Muscle of leg (tissue), 16 donors: Measurements from ENCODE around the gene HTR3A. TPM values are rescaled to one million over a fixed set of nuclear protein-coding genes. Genes with fewer than 3 reads are reported as not detected.
"Not testable (repeated sequence)": the region's sequence is repeated elsewhere in the genome, so short reads cannot be mapped to it uniquely, and the experiment has no call there.

ENCODE experiments used
- DNase-seq: peaks from one replicate; pipeline ENCODE4 v3.0.0; 2013
- H3K27ac ChIP-seq: one replicate; pipeline ENCODE4 v1.5.1; 2013; ENCODE audit warnings: mild to moderate bottlenecking, low read length, control low read depth
- H3K27me3 ChIP-seq: one replicate; pipeline ENCODE4 v1.6.1; 2013; ENCODE audit warnings: low read length; ENCODE audit not compliant: control insufficient read depth, insufficient read depth
- H3K36me3 ChIP-seq: one replicate; pipeline ENCODE4 v1.6.1; 2013; ENCODE audit warnings: low read length; ENCODE audit not compliant: control insufficient read depth, insufficient read depth
- H3K4me1 ChIP-seq: one replicate; pipeline ENCODE4 v1.6.1; 2013; ENCODE audit warnings: low read length; ENCODE audit not compliant: control insufficient read depth, insufficient read depth
- H3K4me3 ChIP-seq: one replicate; pipeline ENCODE4 v1.5.1; 2013; ENCODE audit warnings: low read length, control low read depth
- H3K9me3 ChIP-seq: replicated peaks from 2 replicates; pipeline ENCODE4 v1.6.1; 2013; ENCODE audit warnings: low read depth, low read length; ENCODE audit not compliant: control insufficient read depth
- WGBS: methylation state at CpG from one replicate; pipeline ENCODE4 v1.1.5; 2013; ENCODE audit warnings: missing lambda C conversion rate; ENCODE audit not compliant: insufficient coverage; 5-methylcytosine and 5-hydroxymethylcytosine counted together
- long read RNA-seq, 11 donors: transcript quantifications; one replicate each; lab custom pipeline, GENCODE V29; 2026
- polyA plus RNA-seq, 8 donors: library from polyadenylated mRNA; unstranded; fragments of 120-200 nt; gene quantifications; one replicate each; pipeline versions ENCODE4 v1.2.1 to v1.2.3, GENCODE V29; 2013; ENCODE audit warnings: inconsistent platforms in 1 of 8, low replicate concordance in 1 of 8; ENCODE audit not compliant: insufficient read length in 8 of 8, insufficient read depth in 1 of 8
- total RNA-seq: library from RNA; stranded (reverse); fragments of 120-200 nt; gene quantifications from one replicate; pipeline ENCODE4 v1.2.4, GENCODE V29; 2013

HTR3A gene
- total RNA-seq = 0.04 TPM
- polyA plus RNA-seq = under 1 TPM in 5 of 8 donors, not detected in 3; 0.09 to 0.17 (median 0.12) TPM
- long read RNA-seq, donor 1 = 0 reads
- long read RNA-seq, donor 2 = 0 reads
- long read RNA-seq, donor 3 = 0 reads
- long read RNA-seq, donor 4 = 0 reads
- long read RNA-seq, donor 5 = 0 reads
- long read RNA-seq, donor 6 = 0 reads
- long read RNA-seq, donor 7 = 0 reads
- long read RNA-seq, donor 8 = 0 reads
- long read RNA-seq, donor 9 = 0 reads
- long read RNA-seq, donor 10 = 0 reads
- long read RNA-seq, donor 11 = 0 reads

DNA sequence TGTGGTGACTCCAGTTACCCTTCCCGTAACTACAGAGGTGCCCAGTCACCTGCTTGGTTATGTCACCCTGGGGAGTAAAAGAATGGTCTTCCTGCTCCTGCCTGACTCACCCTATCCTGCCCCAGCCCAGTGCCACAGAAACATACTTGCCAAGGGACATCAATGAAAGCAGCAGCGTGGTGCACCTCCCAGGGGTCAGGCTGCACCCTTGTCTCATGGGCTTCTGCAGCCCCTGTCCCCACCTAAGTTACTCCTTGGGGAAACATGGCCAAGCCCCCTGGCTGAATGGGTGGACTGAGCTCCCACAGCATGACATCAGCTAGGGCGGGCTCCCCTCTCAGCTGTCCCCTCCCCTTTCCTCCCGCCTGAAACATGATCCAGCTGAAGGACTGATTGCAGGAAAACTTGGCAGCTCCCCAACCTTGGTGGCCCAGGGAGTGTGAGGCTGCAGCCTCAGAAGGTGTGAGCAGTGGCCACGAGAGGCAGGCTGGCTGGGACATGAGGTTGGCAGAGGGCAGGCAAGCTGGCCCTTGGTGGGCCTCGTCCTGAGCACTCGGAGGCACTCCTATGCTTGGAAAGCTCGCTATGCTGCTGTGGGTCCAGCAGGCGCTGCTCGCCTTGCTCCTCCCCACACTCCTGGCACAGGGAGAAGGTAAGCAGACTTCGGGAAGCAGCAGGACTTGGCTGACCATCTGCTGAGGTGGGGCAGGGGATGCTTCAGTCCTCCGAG, at the start of gene HTR3A:
Gene HTR3A, plus strand, starts transcription at position 368 of the 730 bp plus-strand sequence. Its CDS starts 218 bp downstream, at position 586.
- no peak within 1 kb of the TSS for H3K4me3 ChIP-seq
- no peak within 1 kb of the TSS for H3K27ac ChIP-seq
- H3K36me3 ChIP-seq = no peaks in the 10 kb centered on the region
- 4% methylated on average over 4 of the region's 12 CpGs for WGBS
- no peaks in the 10 kb centered on the region for H3K9me3 ChIP-seq
- H3K4me1 ChIP-seq = peaks cover 11% of the 10 kb centered on the region
- peaks cover 14% of the 10 kb centered on the region for H3K27me3 ChIP-seq
- DNase-seq = peak; percentile 62

- no peak for DNase-seq
- WGBS = 59% methylated on average over 3 of the region's 12 CpGs
- Histone ChIP-seq H3K27me3 (no peaks in the 10 kb centered on the region), H3K4me3 (no peak overlapping the region), H3K4me1 (no peaks in the 10 kb centered on the region), H3K9me3 (no peaks in the 10 kb centered on the region), H3K36me3 (no peaks in the 10 kb centered on the region), H3K27ac (no peak overlapping the region)
These were observed 48.4 kb upstream of the HTR3A start for GRCh38 chr11:113926273-113927197.

DNA sequence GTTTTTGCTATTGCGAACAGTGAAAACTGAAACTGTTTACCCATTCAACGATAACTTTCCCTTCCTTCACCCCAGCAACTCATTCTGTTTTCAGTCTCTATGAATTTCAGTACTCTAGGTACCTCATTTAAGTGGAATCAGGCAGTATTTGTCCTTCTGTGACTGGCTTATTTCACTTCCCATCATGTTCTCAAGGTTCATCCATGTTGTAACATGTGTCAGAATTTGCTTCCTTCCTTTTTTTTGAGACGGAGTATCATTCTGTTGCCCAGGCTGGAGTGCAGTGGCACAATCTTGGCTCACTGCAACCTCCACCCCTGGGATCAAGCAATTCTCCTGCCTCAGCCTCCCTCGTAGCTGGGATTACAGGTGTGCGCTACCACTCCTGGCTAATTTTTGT, 46.6 kb upstream of the HTR3A start:
- Histone ChIP-seq H3K36me3 (no peaks in the 10 kb centered on the region), H3K9me3 (no peaks in the 10 kb centered on the region), H3K27ac (no peak overlapping the region), H3K27me3 (no peaks in the 10 kb centered on the region), H3K4me3 (no peak overlapping the region), H3K4me1 (no peaks in the 10 kb centered on the region)
- WGBS = 94% methylated on average over 2 of the region's 5 CpGs
- no peak for DNase-seq

DNA sequence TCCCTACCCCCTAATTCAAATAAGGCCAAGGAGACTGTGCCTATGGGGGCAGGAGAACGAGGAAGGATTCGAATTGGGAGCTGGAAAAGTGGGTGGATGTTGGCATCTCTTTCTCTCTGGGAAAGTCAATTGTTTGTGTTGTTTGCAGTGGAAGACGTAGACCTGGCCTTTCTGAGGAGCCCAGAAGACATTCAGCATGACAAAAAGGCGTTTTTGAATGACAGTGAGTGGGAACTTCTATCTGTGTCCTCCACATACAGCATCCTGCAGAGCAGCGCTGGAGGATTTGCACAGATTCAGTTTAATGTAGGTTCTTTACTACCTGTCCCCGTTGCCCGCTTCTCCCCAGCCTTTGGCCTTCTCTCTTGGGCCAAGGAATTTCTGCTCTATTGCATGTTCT, 42.1 kb upstream of the HTR3A start:
- Histone ChIP-seq H3K27ac (no peak overlapping the region), H3K4me1 (no peaks in the 10 kb centered on the region), H3K9me3 (no peaks in the 10 kb centered on the region), H3K27me3 (peaks cover 2% of the 10 kb centered on the region), H3K36me3 (no peaks in the 10 kb centered on the region), H3K4me3 (no peak overlapping the region)
- 69% methylated on average over 5 of the region's 7 CpGs for WGBS
- DNase-seq = no peak

GRCh38 chr11:113934193-113934592, 40.7 kb upstream of the HTR3A start:
- not testable (repeated sequence) for H3K4me1 ChIP-seq, DNase-seq, H3K27me3 ChIP-seq, H3K4me3 ChIP-seq, H3K36me3 ChIP-seq, H3K9me3 ChIP-seq, H3K27ac ChIP-seq
- WGBS = 88% methylated on average over 3 of the region's 3 CpGs

DNA sequence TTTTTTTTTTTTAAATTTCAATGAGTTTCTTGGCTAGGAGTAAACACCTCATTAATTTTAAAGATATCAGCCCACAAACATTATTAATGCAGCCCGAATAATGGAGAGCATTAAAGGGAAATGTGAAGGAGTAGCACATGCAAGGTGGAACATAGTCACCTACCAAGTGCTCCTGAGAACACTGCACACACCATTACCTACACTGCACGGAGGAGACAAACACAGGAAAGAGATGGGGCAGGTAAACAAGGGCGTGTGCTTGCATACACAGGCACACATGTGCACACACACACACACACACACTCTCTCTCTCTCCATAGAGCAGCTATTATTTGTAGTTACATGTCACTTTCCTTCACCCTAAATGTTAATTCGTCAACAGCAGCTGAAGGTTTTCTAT, 40.1 kb upstream of the HTR3A start:
- H3K27me3 ChIP-seq = peaks cover 2% of the 10 kb centered on the region
- DNase-seq = no peak
- H3K27ac ChIP-seq = no peak overlapping the region
- no peaks in the 10 kb centered on the region for H3K9me3 ChIP-seq
- H3K4me3 ChIP-seq = no peak overlapping the region
- no peaks in the 10 kb centered on the region for H3K36me3 ChIP-seq
- no peaks in the 10 kb centered on the region for H3K4me1 ChIP-seq
- 100% methylated on average over 1 of the region's 4 CpGs for WGBS

DNA sequence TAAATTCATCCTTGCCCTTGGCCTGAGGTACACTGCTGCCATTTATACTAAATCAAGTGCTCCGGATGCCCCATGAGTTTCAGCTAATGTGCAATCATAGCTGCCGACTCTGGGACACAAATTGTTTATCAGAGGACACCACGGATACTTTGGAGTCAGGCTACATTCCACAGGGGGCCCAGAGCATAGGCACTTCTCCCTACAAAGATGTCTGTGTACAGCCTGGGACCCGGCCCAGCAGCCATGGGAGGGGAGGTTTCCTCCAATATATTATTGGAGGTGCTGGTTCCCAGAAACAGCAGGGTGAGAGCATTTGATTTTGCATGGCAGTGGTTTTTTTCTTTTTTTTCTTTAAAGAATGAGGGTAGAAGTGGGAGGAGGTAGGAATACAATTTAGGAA, 39.0 kb upstream of the HTR3A start:
- WGBS = 58% methylated on average over 3 of the region's 4 CpGs
- no peak for DNase-seq
- H3K27ac ChIP-seq = no peak overlapping the region
- peaks cover 2% of the 10 kb centered on the region for H3K27me3 ChIP-seq
- no peaks in the 10 kb centered on the region for H3K9me3 ChIP-seq
- H3K4me1 ChIP-seq = no peaks in the 10 kb centered on the region
- no peak overlapping the region for H3K4me3 ChIP-seq
- no peaks in the 10 kb centered on the region for H3K36me3 ChIP-seq

DNA sequence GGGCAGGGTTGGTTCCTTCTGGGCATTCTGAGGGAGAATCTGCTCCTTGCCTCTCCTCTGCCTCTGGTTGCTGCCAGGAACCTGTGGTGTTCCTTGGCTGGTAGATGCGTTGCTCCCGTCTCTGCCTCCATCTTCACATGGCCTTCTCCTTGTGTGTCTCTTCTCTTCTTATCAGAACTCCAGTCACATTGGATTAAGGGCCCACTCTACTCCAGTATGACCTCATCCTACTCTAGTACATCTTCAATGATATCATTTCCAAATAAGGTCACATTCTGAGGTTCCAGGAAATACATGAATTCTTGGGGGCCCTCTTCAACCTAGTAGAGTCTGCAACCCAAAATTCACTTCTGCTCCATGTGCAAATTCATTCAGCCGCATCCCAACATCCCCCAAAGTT, 37.0 kb upstream of the HTR3A start:
- Histone ChIP-seq H3K27me3 (peaks cover 2% of the 10 kb centered on the region), H3K4me3 (no peak overlapping the region), H3K36me3 (no peaks in the 10 kb centered on the region), H3K4me1 (no peaks in the 10 kb centered on the region), H3K9me3 (no peaks in the 10 kb centered on the region), H3K27ac (no peak overlapping the region)
- WGBS = 45% methylated on average over 2 of the region's 3 CpGs
- DNase-seq = no peak

GRCh38 chr11:113942256-113942655, 32.7 kb upstream of the HTR3A start:
- no CpG with 5 or more reads among the region's 8 CpGs for WGBS

GRCh38 chr11:113946162-113946561, 28.7 kb upstream of the HTR3A start:
- H3K27me3 ChIP-seq, DNase-seq, H3K27ac ChIP-seq, H3K9me3 ChIP-seq, H3K36me3 ChIP-seq, H3K4me1 ChIP-seq, H3K4me3 ChIP-seq: not testable (repeated sequence)
- 60% methylated on average over 1 of the region's 2 CpGs for WGBS

More at GRCh38 chr11:113942256-113942655, 32.7 kb upstream of the HTR3A start:
- no peaks in the 10 kb centered on the region for H3K4me1 ChIP-seq
- no peak for DNase-seq
- H3K9me3 ChIP-seq = no peaks in the 10 kb centered on the region
- no peak overlapping the region for H3K4me3 ChIP-seq
- no peaks in the 10 kb centered on the region for H3K36me3 ChIP-seq
- no peak overlapping the region for H3K27ac ChIP-seq
- no peaks in the 10 kb centered on the region for H3K27me3 ChIP-seq
